Upper lobe of right lung (tissue), 1 donor: Measurements from ENCODE around the gene PDE4A. TPM values are rescaled to one million over a fixed set of nuclear protein-coding genes. Genes with fewer than 3 reads are reported as not detected.

Experiments used
- ATAC-seq: fragments of 200-7000 bp; cut with Tn5 transposase; one replicate; pipeline ENCODE4 v1.9.1; 2020; ENCODE audit warnings: mild to moderate bottlenecking, moderate library complexity
- DNase-seq: peaks from one replicate; pipeline ENCODE4 v3.0.0-alpha.2; 2020
- H3K27ac ChIP-seq: fragments of 200-600 bp; one replicate; pipeline ENCODE4 v1.8.0; 2022
- H3K27me3 ChIP-seq: fragments of 200-600 bp; one replicate; pipeline ENCODE4 v1.8.0; 2022; ENCODE audit warnings: mild to moderate bottlenecking
- H3K36me3 ChIP-seq: fragments of 200-600 bp; one replicate; pipeline ENCODE4 v1.8.0; 2022
- H3K4me1 ChIP-seq: fragments of 200-600 bp; one replicate; pipeline ENCODE4 v1.8.0; 2022
- H3K4me3 ChIP-seq: fragments of 200-600 bp; one replicate; pipeline ENCODE4 v1.8.0; 2022; ENCODE audit warnings: mild to moderate bottlenecking
- H3K9me3 ChIP-seq: fragments of 200-600 bp; one replicate; pipeline ENCODE4 v1.8.0; 2022
- intact Hi-C: fragments of 100-400 bp; cut with DNase I; formaldehyde crosslinking; loops from one replicate; pipeline ENCODE4 v1.11.0; 2022
- total RNA-seq: library from RNA; stranded (reverse); fragmentation: NEBNext Ultra II Directional; extraction: Animal tissue kit (Norgen Biotek cat#: 25700); gene quantifications from one replicate; pipeline ENCODE4 v1.2.1, GENCODE V29; 2021
- TF ChIP-seq, protein P1 (sequence below): fragments of 200-600 bp; IDR thresholded peaks from one replicate; pipeline ENCODE4 v1.8.0; 2022; ENCODE audit warnings: antibody characterized with exemption
- donor health status: DM: no; HTN: yes; CAD: no; lungs with severe emphysema.

The PDE4A gene
- total RNA-seq, 1 donor from 2014 or later = 35.5 TPM

DNA sequence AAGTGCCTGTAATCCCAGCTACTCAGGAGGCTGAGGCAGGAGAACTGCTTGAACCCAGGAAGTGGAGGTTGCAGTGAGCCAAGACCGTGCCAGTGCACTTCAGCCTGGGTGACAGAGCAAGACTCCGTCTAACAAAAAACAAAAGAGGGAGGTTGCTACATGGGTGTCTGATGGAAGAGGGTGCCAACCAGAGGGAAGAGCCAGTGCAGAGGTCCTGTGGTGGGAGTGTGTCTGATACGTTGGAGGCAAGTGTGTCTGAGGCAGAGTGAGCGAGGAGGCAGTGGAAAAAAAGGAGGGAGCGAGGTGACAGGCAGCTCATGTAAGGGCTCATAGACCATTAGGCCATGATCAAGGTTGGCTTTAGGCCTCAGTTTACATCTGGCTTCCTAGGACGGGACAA lies 6.8 kb downstream of the PDE4A start:
- H3K27ac ChIP-seq = no peak overlapping the region
- no peak overlapping the region for H3K4me3 ChIP-seq
- H3K27me3 ChIP-seq = peaks cover 8% of the 10 kb centered on the region
- DNase-seq (no peak), ATAC-seq (no peak)
- peaks cover 37% of the 10 kb centered on the region for H3K4me1 ChIP-seq
- no peaks in the 10 kb centered on the region for H3K36me3 ChIP-seq
- TF ChIP-seq, protein P1, sequence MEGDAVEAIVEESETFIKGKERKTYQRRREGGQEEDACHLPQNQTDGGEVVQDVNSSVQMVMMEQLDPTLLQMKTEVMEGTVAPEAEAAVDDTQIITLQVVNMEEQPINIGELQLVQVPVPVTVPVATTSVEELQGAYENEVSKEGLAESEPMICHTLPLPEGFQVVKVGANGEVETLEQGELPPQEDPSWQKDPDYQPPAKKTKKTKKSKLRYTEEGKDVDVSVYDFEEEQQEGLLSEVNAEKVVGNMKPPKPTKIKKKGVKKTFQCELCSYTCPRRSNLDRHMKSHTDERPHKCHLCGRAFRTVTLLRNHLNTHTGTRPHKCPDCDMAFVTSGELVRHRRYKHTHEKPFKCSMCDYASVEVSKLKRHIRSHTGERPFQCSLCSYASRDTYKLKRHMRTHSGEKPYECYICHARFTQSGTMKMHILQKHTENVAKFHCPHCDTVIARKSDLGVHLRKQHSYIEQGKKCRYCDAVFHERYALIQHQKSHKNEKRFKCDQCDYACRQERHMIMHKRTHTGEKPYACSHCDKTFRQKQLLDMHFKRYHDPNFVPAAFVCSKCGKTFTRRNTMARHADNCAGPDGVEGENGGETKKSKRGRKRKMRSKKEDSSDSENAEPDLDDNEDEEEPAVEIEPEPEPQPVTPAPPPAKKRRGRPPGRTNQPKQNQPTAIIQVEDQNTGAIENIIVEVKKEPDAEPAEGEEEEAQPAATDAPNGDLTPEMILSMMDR = no peak
- no peaks in the 10 kb centered on the region for H3K9me3 ChIP-seq
- intact Hi-C loops = no loop called here

DNA sequence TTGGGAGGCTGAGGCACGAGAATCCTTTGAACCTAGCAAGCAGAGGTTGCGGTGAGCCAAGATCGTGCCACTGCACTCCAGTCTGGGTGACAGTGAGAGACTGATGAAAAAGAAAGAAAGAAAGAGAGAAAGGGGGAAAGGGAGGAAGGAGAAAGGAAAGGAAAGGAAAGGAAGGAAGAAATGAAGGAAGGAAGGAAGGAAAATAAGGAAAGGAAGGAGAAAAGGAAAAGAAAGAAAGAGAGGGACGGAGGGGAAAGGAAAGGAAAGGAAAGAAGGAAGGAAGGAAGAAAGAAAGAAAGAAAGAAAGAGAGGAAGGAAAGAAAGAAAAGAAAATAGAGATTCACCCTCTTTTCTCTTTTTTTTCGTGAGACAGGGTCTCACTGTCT lies 8.7 kb downstream of the PDE4A start:
- no peak overlapping the region for H3K27ac ChIP-seq
- peaks cover 41% of the 10 kb centered on the region for H3K4me1 ChIP-seq
- DNase-seq = no peak
- no peak for ATAC-seq
- intact Hi-C loops = no loop called here
- no peaks in the 10 kb centered on the region for H3K36me3 ChIP-seq
- no peaks in the 10 kb centered on the region for H3K27me3 ChIP-seq
- H3K4me3 ChIP-seq = no peak overlapping the region
- no peaks in the 10 kb centered on the region for H3K9me3 ChIP-seq
- TF ChIP-seq, protein P1 = no peak

DNA sequence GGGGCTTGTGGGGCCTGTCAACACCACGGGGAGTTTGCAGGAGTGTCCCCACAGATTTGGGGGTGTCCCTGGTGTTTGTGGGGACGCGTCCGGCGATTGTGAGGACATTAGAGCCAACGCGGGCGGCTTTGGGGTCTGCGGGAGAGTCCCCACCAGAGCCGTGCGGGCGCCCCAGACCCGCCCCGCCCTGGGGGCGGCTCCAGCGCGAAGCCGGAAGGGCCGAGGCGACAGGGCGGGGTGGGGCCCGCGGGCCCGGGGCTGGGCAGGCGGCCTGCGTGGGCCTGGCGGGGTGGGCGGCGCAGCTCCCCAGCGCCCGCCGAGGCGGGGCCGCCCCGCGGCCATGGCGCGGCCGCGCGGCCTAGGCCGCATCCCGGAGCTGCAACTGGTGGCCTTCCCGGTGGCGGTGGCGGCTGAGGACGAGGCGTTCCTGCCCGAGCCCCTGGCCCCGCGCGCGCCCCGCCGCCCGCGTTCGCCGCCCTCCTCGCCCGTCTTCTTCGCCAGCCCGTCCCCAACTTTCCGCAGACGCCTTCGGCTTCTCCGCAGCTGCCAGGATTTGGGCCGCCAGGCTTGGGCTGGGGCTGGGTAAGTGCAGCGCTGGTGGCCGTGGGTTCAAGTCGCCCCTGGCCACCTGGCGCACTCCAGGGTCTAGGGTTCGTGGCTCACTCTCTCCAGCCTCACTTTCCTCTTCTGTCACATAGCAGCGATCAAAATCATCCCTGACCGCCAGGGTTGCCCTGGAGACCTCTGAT lies 10.3 kb downstream of the PDE4A start:
- peak; percentile 88 for DNase-seq
- H3K4me3 ChIP-seq = peak overlapping the region; percentile 86
- no peaks in the 10 kb centered on the region for H3K27me3 ChIP-seq
- H3K9me3 ChIP-seq = no peaks in the 10 kb centered on the region
- H3K36me3 ChIP-seq = no peaks in the 10 kb centered on the region
- intact Hi-C loops = no loop called here
- H3K27ac ChIP-seq = peak overlapping the region; percentile 70
- ATAC-seq = peak; percentile 80
- peaks cover 29% of the 10 kb centered on the region for H3K4me1 ChIP-seq
- TF ChIP-seq, protein P1 = no peak

DNA sequence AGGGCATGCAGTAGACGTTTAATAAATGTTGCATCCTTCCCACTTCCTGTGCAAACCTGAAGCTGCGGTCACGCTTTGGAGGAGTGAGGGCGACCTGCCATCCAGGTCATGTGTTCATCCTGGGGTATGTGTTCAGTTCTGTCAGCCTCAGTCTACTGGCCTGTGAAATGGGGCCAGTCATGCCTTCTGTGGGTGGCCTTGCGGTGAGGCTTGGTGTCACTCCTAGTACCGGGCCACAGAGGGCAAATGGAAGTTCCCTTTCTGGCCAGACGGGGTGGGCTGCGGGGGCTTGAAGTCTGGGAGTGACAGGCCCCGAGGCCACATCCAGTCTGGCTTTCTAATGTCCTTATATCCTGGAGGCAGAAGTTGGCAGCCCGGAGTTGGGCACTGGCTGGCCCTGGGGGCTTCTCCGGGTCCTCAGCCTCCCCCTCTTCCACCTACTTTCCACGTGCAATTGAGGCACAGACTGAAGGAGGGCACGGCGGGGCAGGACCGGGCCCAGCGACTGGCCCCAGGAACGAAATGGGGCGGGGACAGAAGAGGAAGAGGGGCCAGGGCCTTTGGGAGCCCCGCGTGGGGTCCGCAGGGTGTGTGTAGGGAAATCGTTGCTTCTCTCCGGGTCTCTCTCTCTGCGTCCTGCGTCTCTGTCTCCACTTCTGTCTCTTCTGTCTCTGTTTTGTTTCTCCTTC lies 11.1 kb downstream of the PDE4A start:
- TF ChIP-seq, protein P1 = peak; percentile 15
- Histone ChIP-seq H3K9me3 (no peaks in the 10 kb centered on the region), H3K27me3 (no peaks in the 10 kb centered on the region), H3K4me3 (peak overlapping the region; percentile 86), H3K4me1 (peaks cover 29% of the 10 kb centered on the region), H3K36me3 (no peaks in the 10 kb centered on the region), H3K27ac (peak overlapping the region; percentile 74)
- DNase-seq (peak; percentile 82), ATAC-seq (peak; percentile 57)
- intact Hi-C loops = no loop called here

DNA sequence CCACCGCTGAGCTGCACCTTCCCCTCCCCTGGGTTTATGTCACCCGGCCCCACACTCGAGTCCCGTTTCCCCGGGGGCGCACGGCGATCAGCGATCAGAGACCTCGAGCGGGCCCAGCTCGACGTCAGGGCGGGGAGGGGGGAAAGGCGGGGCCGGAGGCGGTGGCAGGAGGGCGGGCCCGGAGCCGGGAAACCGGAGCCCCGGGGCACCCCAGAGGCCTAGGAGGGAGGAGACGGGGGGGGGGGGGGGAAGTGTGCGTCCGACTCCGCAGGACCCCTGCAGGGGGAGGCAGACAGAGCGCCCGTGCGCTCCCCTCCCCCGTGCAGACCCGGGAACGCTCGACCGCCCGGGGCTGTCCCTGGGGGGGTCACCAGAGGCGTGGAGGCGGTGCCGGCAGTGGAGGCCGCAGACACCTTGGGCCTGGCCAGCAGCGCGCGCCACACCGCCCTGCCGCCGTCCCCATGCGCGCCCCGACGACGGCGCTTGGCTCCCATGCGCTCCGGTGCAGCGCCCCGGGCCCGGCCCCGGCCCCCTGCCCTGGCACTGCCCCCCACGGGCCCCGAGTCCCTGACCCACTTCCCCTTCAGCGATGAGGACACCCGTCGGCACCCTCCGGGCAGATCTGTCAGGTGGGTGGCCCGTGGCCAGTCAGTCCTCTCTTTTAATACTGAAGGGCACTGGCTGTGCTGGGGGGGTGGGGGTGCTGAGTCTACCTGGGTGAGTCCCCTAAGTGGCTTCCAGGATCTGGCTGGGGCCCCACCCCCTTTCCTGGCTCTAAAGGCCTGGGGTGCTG lies 11.8 kb downstream of the PDE4A start:
- TF ChIP-seq, protein P1 = no peak

More for the DNA sequence above, 11.8 kb downstream of the PDE4A start:
- ATAC-seq (peak; percentile 83), DNase-seq (peak; percentile 92)
- intact Hi-C loops = no loop called here
- peak overlapping the region; percentile 74 for H3K27ac ChIP-seq
- no peaks in the 10 kb centered on the region for H3K27me3 ChIP-seq
- H3K36me3 ChIP-seq = no peaks in the 10 kb centered on the region
- peaks cover 26% of the 10 kb centered on the region for H3K4me1 ChIP-seq
- no peaks in the 10 kb centered on the region for H3K9me3 ChIP-seq
- H3K4me3 ChIP-seq = peak overlapping the region; percentile 86
